H7 (cell line): ENCODE measurements around the gene MIOS. TPM values are rescaled to one million over a fixed set of nuclear protein-coding genes. Genes with fewer than 3 reads are reported as not detected.
"Not testable (repeated sequence)": the region's sequence is repeated elsewhere in the genome, so short reads cannot be mapped to it uniquely, and the experiment has no call there.

Experiments
- DNase-seq: peaks from one replicate; pipeline ENCODE4 v3.0.0; 2012
- H3K27me3 ChIP-seq: 2 replicates; pipeline ENCODE4 v1.6.0; 2011; ENCODE audit warnings: mild to moderate bottlenecking, low read length; ENCODE audit not compliant: control insufficient read depth, insufficient read depth
- H3K36me3 ChIP-seq: replicated peaks from 2 replicates; pipeline ENCODE4 v1.5.1; 2011; ENCODE audit warnings: low read length; ENCODE audit not compliant: control insufficient read depth, insufficient read depth
- H3K4me3 ChIP-seq: 2 replicates; pipeline ENCODE4 v1.5.1; 2011; ENCODE audit warnings: low read depth, mild to moderate bottlenecking, control low read depth, low read length, moderate library complexity; ENCODE audit not compliant: insufficient read depth
- total RNA-seq: library from RNA; depleted of rRNA; stranded (reverse); fragments of >200 nt; shearing (Covaris generic); gene quantifications from 2 replicates; pipeline ENCODE4 v1.2.3, GENCODE V29; 2014

The MIOS gene
- total RNA-seq, 1 experiment from 2014 or later = 53.9 TPM

DNA sequence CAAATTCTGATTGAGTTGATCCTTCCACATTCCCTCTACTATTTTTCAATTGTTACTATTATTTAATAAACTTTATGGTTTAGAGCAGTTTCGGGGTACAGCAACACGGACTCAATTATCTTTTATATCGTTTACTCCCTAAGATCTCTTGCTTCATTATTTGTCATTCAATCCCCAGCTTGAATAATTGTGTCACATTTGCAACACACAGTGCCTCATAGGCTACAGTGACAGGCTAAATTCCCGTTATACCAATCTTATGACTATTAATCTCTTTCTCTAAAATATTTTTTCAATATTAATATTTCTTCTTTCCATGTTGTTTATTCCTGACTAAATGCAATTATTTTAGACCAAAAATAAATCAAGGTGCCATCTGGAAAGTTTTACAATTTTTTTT is 27.0 kb upstream of the MIOS start:
- DNase-seq = no peak
- H3K4me3 ChIP-seq = no peak overlapping the region

DNA sequence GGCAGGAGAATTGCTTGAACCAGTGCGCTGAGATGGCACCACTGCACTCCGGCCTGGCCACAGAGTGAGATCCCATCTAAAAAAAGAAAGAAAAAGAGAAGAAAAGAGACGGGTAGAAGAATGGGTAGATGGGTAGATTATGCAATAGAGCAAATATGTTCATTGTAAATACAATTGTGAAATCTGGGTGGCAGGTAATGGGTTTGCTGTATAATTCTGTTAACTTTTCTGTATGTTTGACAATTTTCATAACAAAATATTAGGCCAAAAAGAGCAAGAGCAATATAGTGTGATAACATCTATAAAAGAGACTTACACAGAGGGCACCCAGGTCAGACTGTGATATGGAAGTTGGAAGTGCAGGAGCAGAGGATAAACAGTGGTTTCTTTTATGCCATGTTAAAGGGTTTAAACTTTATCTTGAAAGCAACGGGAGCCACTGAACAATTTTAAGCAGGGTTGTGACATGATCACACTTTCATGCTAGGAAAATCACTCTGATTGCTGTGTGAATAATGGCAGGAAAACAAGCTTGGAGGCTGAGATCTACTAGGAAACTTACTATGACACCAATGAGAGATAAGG is 24.3 kb upstream of the MIOS start:
- Histone ChIP-seq H3K27me3 (no peaks in the 10 kb centered on the region), H3K36me3 (no peaks in the 10 kb centered on the region), H3K4me3 (no peak overlapping the region)
- no peak for DNase-seq

More for the DNA sequence above, 27.0 kb upstream of the MIOS start:
- Histone ChIP-seq H3K36me3 (no peaks in the 10 kb centered on the region), H3K27me3 (no peaks in the 10 kb centered on the region)

DNA sequence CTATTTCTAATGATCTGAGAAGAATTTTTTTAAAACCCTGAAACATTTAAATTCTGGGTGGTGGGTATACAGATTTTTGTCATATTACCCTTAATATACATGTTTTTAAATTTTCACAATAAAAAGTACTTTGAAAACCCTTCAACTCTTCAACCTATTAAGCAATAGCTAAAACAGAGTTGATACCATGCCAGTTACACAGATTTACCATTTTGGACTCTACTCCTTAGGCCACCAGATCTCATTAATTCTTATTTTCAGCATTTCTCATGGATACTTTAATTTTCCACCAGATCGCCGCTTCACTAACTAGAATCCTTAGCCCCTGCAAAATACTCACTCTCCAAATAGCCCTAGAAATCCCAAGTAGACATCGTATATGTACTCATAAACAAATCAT is 18.3 kb upstream of the MIOS start:
- H3K4me3 ChIP-seq = no peak overlapping the region
- H3K27me3 ChIP-seq = no peaks in the 10 kb centered on the region
- DNase-seq = no peak
- H3K36me3 ChIP-seq = no peaks in the 10 kb centered on the region

DNA sequence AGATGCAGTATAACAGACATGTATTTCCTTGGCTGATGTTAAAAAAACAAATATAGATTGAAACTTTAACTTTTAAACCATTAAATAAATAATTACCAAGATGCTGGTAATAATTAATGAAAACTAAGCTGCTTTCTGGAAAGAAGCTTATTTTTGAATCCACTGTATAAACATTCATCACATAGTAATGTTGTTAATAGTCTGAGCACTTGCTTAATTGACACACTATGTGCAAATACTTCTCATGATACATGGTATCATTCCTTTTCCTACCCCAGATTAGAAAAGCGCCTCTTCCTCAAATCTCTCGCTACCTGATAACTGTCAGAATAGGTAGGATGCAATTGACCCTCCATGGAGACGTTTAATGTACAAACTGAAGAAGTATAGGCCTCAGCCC is 16.0 kb upstream of the MIOS start:
- H3K36me3 ChIP-seq = no peaks in the 10 kb centered on the region
- no peak overlapping the region for H3K4me3 ChIP-seq
- no peaks in the 10 kb centered on the region for H3K27me3 ChIP-seq
- no peak for DNase-seq

DNA sequence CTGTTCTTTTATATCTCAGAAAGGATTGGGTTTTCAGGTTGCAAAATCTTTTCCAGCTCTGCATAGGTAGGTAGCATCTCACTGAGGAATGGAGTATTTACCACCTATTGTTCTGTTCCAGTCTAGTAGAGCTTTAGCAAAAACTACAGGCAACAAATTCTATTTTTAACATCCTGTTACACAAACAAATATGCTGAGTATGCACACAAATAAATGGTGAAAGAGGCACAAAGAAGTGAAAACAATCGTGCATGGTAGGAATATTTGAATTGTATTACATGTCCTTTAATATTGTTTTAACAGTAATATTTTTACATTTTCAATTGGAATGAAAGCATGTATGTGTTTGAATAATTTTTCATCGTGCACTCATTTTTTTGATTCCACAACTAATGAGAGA is 14.5 kb upstream of the MIOS start:
- no peaks in the 10 kb centered on the region for H3K36me3 ChIP-seq
- no peak overlapping the region for H3K4me3 ChIP-seq
- DNase-seq = no peak
- no peaks in the 10 kb centered on the region for H3K27me3 ChIP-seq

DNA sequence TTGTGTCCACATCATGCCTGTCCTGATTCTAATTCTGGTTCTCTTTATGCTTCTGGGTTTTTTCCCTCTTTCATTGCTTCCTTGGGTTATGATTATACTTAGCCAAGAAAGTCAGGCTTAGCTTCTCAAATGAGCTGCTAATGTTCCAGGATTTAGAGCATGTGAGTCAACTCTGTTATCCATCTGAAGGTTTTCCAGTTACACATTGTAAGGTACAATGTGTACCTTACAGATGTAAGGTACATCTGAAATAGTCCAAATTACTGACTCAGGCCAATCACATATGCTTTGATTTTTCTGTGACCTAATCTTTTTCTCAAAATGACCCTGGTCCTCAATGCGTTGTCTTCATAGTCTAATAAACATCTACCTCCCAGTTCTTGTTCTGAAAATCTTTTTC is 13.3 kb upstream of the MIOS start:
- no peak for DNase-seq
- no peaks in the 10 kb centered on the region for H3K27me3 ChIP-seq
- no peak overlapping the region for H3K4me3 ChIP-seq
- H3K36me3 ChIP-seq = no peaks in the 10 kb centered on the region

DNA sequence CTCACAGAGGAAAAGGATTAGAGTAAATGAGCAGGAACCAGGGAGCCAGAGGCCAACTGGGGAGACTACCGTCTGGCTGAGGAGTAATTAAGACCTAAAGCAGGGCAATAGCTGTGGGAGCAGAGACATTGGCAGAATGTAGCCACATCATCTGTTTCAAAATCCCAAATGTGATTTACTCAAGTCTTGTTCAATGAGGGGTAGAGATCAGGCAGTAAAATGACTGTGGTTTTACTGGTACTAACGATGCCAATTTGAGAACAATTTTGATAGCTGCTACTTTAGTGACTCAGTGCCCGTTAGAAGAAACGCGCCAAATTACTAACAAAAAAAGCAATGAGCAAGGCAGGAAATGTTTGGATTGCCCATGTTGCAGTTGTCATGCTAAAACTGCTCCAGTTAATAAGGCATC is 12.7 kb upstream of the MIOS start:
- no peak overlapping the region for H3K4me3 ChIP-seq
- H3K27me3 ChIP-seq = no peaks in the 10 kb centered on the region
- no peak for DNase-seq
- H3K36me3 ChIP-seq = no peaks in the 10 kb centered on the region

DNA sequence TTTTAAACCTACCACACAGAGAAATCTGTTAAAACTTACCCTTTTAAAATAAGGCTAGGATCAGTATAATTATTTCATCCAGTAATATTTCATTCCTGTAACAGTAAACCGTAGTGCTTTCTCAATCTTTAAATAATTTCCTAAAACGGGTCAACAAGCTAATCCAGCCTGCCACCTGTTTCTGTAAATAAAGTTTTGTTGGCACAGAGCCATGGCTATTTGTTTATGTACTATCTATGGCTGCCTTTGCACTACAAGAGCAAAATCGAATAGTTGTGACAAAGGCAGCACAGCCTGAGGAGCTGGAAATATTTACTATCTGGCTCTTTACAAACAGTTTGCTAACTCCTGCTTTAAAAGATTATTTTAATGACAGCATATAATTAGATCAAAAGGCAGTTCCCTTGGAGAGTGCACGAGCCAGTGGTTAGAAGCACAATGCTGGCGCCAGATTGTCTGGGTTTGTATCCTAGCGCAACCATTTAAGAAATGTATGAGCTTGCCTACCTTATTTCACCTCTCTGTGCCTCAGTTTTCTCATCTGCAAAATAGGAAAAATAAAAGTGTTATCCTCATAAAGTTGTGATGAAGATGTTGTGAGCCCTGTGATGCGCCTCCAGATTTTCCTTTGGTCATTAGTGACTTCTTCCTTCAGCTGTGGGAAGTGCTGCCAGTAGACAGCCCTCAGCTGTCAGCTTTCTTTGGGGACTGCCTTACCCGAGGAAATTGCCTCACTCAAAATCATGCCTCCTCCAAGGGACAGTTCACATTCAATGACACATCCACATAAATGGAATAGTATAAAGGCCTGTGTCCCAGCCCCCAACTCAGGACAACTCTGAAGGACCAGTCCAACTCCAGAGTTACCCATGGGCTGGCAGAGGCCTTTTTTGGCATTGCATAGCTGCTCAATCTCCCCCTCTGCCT is 11.8 kb upstream of the MIOS start:
- Histone ChIP-seq H3K36me3 (no peaks in the 10 kb centered on the region), H3K4me3 (no peak overlapping the region), H3K27me3 (no peaks in the 10 kb centered on the region)
- DNase-seq = no peak

DNA sequence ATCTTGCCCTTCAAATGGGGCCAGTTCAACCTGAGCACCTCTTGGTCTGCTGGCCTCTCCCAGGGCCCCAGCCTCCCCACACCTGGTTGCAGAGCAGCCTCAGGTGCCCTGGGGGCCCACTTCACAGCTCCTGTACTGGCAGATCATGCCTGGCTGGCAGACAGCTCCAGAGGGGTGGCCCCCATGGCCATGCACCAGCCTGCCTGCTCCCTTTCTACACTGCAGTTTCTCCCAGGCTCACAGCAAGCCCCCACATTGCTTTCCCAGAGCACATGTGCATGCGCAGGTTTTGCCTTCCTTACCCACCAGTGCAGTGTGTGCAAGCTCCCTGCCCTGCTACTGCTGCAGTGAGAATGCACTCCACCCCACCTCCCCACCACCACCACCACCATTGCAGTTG is 9.8 kb upstream of the MIOS start:
- Histone ChIP-seq H3K27me3 (no peaks in the 10 kb centered on the region), H3K36me3 (no peaks in the 10 kb centered on the region), H3K4me3 (no peak overlapping the region)
- no peak for DNase-seq

DNA sequence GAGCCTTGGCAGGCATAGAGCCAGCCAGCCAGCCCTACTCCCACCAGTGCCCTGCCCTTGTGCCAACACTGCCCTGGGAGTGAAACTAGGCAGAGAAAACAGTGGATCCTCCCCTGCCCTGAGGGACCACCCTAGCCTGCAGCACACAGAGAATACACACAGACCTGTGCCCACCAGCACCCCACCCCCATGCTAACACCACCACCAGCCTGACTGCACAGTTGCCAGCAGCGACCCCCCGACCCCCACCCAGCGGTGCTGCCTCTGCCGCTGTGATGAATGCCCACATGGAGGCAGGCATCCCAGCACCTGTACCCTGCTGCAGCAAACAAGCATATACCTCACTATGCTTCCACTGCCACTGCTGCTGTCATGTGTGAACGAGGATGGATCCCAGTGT is 9.4 kb upstream of the MIOS start:
- H3K4me3 ChIP-seq = no peak overlapping the region
- DNase-seq = no peak
- no peaks in the 10 kb centered on the region for H3K27me3 ChIP-seq
- no peaks in the 10 kb centered on the region for H3K36me3 ChIP-seq

DNA sequence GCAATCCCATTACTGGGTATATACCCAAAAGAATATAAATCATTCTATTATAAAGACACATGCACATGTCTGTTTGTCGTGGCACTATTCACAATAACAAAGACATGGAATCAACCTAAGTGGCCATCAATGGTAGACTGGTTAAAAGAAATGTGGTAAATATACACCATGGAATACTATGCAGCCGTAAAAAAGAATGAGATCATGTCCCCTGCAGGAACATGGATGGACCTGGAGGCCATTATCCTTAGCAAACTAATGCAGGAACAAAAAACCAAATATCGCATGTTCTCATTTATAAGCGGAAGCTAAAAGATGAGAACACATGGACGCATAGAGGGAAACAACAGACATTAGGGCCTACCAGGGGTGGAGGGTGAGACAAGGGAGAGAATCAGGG is 5.1 kb upstream of the MIOS start:
- not testable (repeated sequence) for H3K36me3 ChIP-seq, H3K27me3 ChIP-seq, DNase-seq, H3K4me3 ChIP-seq

DNA sequence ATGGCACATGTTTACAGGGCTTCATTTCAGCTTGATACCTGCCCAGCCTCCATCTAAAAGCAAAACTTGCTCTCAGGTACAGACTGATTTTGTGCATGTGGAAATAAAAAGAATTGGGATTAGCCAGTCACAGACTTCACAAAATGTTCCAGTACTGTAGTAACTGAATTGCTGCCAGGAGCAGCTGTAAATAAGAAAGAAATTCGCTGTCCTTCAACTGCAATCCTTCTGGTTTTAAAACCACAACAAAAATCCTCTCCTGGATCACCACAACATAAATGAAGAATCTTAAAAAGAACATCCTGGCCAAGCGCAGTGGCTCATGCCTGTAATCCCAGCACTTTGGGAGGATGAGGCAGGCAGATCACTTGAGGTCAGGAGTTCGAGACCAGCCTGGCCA is 3.9 kb upstream of the MIOS start:
- DNase-seq = no peak
- Histone ChIP-seq H3K36me3 (no peaks in the 10 kb centered on the region), H3K27me3 (no peaks in the 10 kb centered on the region), H3K4me3 (no peak overlapping the region)

DNA sequence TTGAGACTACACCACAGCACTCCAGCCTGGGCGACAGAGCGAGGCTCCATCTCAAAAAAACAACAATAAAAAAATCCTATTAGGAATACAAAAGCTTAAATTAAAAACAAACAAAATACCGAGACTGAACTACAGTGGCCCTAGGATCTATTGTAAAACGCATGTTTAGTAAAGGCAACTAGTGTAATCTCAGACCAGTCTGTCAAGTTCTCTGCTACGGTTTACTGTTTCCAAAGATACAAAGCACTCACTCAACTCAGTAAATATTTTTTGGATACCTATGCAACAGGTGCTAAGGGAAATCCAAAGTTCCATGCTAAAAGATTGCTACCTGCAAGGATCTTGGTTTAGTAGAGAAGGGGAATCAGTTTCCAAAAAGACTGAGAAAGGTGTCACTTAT is 3.4 kb upstream of the MIOS start:
- Histone ChIP-seq H3K4me3 (no peak overlapping the region), H3K36me3 (no peaks in the 10 kb centered on the region), H3K27me3 (no peaks in the 10 kb centered on the region)
- no peak for DNase-seq

DNA sequence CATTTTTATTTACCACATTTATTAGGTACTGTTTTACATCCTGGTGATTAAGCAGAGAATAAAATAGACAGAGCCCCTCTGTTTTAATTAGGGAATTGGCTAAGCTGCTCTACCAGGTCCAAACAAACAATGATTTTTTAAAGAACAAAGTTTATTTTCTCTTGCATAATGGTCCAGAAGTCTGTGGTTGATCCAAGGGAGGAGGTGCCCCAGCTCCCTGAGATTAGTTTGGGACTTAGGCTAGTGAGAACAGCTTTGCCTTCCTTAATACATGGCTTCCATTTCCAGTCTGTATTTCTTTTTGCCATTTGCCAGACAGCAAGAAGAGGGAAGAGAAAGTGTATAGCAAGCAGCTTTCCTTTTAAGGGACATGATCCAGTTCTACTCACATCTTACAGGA is 2.9 kb upstream of the MIOS start:
- Histone ChIP-seq H3K36me3 (no peaks in the 10 kb centered on the region), H3K4me3 (no peak overlapping the region), H3K27me3 (no peaks in the 10 kb centered on the region)
- DNase-seq = no peak

DNA sequence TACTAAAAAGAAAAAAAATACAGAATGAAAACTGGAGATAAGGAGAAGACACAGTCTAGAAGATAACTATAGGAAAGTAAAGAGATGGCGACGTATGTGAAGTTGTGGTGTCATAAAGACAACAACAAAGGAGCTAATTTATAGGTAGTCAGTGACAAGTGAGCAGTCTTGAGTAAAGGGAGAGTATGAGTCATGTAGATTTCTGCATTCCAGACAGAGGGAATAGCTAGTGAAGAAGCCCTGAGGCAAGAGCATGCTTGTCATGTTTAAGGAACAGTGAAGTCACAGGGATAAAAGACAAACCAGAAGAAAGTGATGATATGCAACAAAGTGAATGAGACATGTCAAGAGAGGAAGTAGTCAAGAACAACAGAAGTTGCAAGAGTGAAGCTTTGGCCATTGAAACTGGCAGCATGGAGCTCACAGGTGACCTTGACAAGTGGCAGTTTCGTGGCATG is 2.3 kb upstream of the MIOS start:
- H3K4me3 ChIP-seq = no peak overlapping the region
- H3K36me3 ChIP-seq = no peaks in the 10 kb centered on the region
- no peaks in the 10 kb centered on the region for H3K27me3 ChIP-seq
- DNase-seq = no peak
